Measurements from ENCODE around the gene RGS18. TPM values are rescaled to one million over a fixed set of nuclear protein-coding genes. Genes with fewer than 3 reads are reported as not detected.

RGS18 gene
- total and polyA plus RNA-seq, 2 experiments from 2014 or later, result not detected

DNA sequence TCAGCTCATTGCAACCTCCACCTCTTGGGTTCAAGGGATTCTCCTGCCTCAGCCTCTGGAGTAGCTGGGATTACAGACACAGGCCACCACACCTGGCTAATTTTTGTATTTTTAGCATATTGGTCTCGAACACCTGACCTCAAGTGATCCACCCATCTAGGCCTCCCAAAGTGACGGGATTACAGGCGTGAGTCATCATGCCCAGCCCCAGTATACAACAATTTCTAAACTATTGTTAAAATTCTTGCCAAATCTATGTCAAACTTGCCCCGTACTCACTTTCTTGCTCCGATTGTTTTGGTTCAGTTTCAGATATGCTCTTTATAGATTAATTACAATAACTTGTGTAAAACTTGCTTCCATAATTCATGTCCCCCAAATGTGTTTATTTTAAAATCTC, 4.1 kb downstream of the RGS18 start:
- Histone ChIP-seq H3K27me3 (ENCODE audit: insufficient read depth) (no peaks in the 10 kb centered on the region), H3K36me3 (ENCODE audit: insufficient read depth) (no peaks in the 10 kb centered on the region), H3F3A (replicated peaks; ENCODE audit: low read depth) (no peaks in the 10 kb centered on the region), H4K20me1 (replicated peaks; ENCODE audit: insufficient read depth) (no peaks in the 10 kb centered on the region), H3K4me1 (ENCODE audit: insufficient read depth) (no peaks in the 10 kb centered on the region), H3K27ac (ENCODE audit: low read depth) (no peak overlapping the region), H3K9me2 (ENCODE audit: insufficient read depth) (no peaks in the 10 kb centered on the region), H3K4me3 (no peak overlapping the region), H3K4me2 (no peak overlapping the region), H3K79me2 (replicated peaks; ENCODE audit: insufficient read depth) (no peaks in the 10 kb centered on the region), H2AFZ (peak overlapping the region; percentile 1; the same call in 1 of the 2 replicates)
- ATAC-seq (no peak), DNase-seq (ENCODE audit: low spot score) (no peak)
- Mint-ChIP-seq H3K36me3 (ENCODE audit: low read depth) (peaks cover 9% of the 10 kb centered on the region; the same call in 2 of the 3 replicates), H3K4me1 (no peaks in the 10 kb centered on the region), H3K4me3 (no peak overlapping the region), H3K9me3 (peaks cover 14% of the 10 kb centered on the region), H3K27ac (no peak overlapping the region), H3K27me3 (ENCODE audit: insufficient read depth, low read depth, poor library complexity) (no peaks in the 10 kb centered on the region)
- TF ChIP-seq EZH2 (IDR thresholded peaks at IDR 0.05; ENCODE audit: low read depth, unreplicated experiment) (no peak), CREB1 (CRISPR knock-in tag; IDR thresholded peaks at IDR 0.05; ENCODE audit: low read depth) (no peak), STAT1 (IDR thresholded peaks at IDR 0.05; ENCODE audit: unreplicated experiment) (no peak), EZH2phosphoT487 (IDR thresholded peaks at IDR 0.05; ENCODE audit: unreplicated experiment) (no peak), NANOG (IDR thresholded peaks at IDR 0.05; ENCODE audit: borderline replicate concordance) (no peak), POLR2AphosphoS5 (IDR thresholded peaks at IDR 0.05; ENCODE audit: low read depth) (no peak), JUNB (IDR thresholded peaks at IDR 0.05; ENCODE audit: unreplicated experiment) (no peak), ZNF331 (CRISPR knock-in tag; IDR thresholded peaks at IDR 0.05; ENCODE audit: low read depth) (no peak), ZNF114 (CRISPR knock-in tag; IDR thresholded peaks at IDR 0.05) (no peak)
- TF ChIP-seq, protein P1, sequence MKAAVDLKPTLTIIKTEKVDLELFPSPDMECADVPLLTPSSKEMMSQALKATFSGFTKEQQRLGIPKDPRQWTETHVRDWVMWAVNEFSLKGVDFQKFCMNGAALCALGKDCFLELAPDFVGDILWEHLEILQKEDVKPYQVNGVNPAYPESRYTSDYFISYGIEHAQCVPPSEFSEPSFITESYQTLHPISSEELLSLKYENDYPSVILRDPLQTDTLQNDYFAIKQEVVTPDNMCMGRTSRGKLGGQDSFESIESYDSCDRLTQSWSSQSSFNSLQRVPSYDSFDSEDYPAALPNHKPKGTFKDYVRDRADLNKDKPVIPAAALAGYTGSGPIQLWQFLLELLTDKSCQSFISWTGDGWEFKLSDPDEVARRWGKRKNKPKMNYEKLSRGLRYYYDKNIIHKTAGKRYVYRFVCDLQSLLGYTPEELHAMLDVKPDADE (IDR thresholded peaks at IDR 0.05), result no peak
- TF ChIP-seq, protein P2, sequence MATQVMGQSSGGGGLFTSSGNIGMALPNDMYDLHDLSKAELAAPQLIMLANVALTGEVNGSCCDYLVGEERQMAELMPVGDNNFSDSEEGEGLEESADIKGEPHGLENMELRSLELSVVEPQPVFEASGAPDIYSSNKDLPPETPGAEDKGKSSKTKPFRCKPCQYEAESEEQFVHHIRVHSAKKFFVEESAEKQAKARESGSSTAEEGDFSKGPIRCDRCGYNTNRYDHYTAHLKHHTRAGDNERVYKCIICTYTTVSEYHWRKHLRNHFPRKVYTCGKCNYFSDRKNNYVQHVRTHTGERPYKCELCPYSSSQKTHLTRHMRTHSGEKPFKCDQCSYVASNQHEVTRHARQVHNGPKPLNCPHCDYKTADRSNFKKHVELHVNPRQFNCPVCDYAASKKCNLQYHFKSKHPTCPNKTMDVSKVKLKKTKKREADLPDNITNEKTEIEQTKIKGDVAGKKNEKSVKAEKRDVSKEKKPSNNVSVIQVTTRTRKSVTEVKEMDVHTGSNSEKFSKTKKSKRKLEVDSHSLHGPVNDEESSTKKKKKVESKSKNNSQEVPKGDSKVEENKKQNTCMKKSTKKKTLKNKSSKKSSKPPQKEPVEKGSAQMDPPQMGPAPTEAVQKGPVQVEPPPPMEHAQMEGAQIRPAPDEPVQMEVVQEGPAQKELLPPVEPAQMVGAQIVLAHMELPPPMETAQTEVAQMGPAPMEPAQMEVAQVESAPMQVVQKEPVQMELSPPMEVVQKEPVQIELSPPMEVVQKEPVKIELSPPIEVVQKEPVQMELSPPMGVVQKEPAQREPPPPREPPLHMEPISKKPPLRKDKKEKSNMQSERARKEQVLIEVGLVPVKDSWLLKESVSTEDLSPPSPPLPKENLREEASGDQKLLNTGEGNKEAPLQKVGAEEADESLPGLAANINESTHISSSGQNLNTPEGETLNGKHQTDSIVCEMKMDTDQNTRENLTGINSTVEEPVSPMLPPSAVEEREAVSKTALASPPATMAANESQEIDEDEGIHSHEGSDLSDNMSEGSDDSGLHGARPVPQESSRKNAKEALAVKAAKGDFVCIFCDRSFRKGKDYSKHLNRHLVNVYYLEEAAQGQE (IDR thresholded peaks at IDR 0.05; ENCODE audit: unreplicated experiment), result no peak
- TF ChIP-seq, protein P3, sequence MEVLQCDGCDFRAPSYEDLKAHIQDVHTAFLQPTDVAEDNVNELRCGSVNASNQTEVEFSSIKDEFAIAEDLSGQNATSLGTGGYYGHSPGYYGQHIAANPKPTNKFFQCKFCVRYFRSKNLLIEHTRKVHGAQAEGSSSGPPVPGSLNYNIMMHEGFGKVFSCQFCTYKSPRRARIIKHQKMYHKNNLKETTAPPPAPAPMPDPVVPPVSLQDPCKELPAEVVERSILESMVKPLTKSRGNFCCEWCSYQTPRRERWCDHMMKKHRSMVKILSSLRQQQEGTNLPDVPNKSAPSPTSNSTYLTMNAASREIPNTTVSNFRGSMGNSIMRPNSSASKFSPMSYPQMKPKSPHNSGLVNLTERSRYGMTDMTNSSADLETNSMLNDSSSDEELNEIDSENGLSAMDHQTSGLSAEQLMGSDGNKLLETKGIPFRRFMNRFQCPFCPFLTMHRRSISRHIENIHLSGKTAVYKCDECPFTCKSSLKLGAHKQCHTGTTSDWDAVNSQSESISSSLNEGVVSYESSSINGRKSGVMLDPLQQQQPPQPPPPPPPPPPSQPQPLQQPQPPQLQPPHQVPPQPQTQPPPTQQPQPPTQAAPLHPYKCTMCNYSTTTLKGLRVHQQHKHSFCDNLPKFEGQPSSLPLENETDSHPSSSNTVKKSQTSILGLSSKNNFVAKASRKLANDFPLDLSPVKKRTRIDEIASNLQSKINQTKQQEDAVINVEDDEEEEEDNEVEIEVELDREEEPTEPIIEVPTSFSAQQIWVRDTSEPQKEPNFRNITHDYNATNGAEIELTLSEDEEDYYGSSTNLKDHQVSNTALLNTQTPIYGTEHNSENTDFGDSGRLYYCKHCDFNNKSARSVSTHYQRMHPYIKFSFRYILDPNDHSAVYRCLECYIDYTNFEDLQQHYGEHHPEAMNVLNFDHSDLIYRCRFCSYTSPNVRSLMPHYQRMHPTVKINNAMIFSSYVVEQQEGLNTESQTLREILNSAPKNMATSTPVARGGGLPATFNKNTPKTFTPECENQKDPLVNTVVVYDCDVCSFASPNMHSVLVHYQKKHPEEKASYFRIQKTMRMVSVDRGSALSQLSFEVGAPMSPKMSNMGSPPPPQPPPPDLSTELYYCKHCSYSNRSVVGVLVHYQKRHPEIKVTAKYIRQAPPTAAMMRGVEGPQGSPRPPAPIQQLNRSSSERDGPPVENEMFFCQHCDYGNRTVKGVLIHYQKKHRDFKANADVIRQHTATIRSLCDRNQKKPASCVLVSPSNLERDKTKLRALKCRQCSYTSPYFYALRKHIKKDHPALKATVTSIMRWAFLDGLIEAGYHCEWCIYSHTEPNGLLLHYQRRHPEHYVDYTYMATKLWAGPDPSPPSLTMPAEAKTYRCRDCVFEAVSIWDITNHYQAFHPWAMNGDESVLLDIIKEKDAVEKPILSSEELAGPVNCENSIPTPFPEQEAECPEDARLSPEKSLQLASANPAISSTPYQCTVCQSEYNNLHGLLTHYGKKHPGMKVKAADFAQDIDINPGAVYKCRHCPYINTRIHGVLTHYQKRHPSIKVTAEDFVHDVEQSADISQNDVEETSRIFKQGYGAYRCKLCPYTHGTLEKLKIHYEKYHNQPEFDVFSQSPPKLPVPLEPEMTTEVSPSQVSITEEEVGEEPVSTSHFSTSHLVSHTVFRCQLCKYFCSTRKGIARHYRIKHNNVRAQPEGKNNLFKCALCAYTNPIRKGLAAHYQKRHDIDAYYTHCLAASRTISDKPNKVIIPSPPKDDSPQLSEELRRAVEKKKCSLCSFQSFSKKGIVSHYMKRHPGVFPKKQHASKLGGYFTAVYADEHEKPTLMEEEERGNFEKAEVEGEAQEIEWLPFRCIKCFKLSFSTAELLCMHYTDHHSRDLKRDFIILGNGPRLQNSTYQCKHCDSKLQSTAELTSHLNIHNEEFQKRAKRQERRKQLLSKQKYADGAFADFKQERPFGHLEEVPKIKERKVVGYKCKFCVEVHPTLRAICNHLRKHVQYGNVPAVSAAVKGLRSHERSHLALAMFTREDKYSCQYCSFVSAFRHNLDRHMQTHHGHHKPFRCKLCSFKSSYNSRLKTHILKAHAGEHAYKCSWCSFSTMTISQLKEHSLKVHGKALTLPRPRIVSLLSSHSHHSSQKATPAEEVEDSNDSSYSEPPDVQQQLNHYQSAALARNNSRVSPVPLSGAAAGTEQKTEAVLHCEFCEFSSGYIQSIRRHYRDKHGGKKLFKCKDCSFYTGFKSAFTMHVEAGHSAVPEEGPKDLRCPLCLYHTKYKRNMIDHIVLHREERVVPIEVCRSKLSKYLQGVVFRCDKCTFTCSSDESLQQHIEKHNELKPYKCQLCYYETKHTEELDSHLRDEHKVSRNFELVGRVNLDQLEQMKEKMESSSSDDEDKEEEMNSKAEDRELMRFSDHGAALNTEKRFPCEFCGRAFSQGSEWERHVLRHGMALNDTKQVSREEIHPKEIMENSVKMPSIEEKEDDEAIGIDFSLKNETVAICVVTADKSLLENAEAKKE (CRISPR knock-in tag; IDR thresholded peaks at IDR 0.05), result no peak
- TF ChIP-seq, protein P4, sequence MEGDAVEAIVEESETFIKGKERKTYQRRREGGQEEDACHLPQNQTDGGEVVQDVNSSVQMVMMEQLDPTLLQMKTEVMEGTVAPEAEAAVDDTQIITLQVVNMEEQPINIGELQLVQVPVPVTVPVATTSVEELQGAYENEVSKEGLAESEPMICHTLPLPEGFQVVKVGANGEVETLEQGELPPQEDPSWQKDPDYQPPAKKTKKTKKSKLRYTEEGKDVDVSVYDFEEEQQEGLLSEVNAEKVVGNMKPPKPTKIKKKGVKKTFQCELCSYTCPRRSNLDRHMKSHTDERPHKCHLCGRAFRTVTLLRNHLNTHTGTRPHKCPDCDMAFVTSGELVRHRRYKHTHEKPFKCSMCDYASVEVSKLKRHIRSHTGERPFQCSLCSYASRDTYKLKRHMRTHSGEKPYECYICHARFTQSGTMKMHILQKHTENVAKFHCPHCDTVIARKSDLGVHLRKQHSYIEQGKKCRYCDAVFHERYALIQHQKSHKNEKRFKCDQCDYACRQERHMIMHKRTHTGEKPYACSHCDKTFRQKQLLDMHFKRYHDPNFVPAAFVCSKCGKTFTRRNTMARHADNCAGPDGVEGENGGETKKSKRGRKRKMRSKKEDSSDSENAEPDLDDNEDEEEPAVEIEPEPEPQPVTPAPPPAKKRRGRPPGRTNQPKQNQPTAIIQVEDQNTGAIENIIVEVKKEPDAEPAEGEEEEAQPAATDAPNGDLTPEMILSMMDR (conservative IDR thresholded peaks at IDR 0.05; ENCODE audit: low read depth in 2 of 2), result no peak
